GM12874 (cell line): ENCODE measurements around the gene OSBPL3.

Source experiments
- CTCF ChIP-seq: IDR thresholded peaks from 2 replicates; pipeline ENCODE4 v1.5.1; 2011; ENCODE audit warnings: low read depth, mild to moderate bottlenecking, control low read depth, low read length, moderate library complexity; ENCODE audit not compliant: insufficient read depth

The OSBPL3 gene

GRCh38 chr7:24962418-24962962 lies 17.5 kb downstream of the OSBPL3 start:
- TF ChIP-seq CTCF, result no peak

DNA sequence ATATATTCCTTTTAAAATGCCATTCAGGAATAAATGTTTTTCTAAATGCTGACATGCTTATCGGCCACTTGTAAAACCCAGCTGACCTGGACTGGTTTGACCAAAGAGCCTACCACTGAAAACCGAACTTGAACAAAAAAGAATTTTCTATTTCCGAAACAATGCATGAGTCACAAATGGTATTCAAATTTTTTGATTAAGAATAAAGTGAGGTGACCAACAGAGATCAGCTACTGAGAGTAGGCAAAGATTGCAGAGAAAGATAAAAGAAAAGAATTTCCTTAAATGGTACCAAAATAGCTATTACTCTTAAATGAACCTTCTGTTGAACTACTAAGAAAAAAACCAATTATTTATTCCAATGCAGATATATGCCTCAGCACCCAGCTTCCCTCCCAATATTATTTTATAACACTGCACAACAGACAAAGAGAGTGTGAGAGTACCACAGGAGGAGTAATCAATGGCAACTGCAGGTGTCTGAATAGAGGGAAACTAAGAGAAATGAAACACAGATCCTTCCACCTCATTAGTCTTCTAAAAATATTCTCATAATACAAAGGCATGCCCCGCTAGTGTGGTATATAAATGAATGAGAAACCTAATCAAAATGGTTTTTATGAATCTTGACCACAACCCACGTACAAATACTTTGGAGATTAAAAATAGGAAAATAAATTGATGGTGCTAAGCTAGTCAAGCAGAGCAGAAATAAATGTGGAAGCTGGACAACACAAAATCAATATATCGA lies 20.1 kb downstream of the OSBPL3 start:
- no peak for TF ChIP-seq CTCF

GRCh38 chr7:24958399-24958798 lies 21.6 kb downstream of the OSBPL3 start:
- no peak for TF ChIP-seq CTCF

DNA sequence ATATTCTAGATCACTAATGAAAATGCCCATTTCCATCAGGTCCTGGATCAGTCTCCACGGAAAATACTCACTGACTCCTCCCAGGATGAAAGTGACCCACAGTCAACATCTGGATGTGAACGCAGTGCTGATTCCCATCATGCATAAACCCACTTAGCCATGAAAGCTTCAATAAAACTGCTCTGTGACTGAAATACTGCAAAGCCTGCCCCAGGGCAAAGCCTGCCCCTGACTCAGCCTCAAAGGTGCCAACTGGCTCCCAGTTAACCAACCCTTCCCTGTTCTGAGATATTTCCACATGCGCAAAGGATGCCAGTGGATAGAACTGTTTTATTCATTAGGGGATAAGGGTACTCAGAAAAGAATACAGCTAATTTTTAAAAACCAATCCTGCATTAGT lies 24.0 kb downstream of the OSBPL3 start:
- TF ChIP-seq CTCF, result no peak

DNA sequence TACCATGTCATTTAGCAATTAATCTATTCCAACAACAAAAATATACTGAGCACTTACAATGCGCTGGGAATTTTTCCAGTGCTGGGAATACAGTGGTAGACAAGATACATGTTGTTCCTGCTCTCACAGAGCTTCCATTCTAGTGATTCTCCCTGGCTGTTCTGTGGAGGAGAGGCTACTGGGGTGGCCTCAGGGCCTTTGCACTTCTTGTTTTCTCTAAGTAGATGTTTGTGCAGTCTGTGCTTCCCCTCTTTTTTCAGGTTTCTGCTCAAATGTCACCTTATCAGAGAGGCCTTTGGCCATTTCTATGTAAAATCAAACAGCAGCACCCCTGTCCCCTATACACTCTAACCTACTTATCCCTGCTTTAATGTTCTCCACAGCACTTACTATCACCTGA lies 24.7 kb downstream of the OSBPL3 start:
- TF ChIP-seq CTCF, result no peak

GRCh38 chr7:24952464-24952863 lies 27.5 kb downstream of the OSBPL3 start:
- TF ChIP-seq CTCF, result no peak

DNA sequence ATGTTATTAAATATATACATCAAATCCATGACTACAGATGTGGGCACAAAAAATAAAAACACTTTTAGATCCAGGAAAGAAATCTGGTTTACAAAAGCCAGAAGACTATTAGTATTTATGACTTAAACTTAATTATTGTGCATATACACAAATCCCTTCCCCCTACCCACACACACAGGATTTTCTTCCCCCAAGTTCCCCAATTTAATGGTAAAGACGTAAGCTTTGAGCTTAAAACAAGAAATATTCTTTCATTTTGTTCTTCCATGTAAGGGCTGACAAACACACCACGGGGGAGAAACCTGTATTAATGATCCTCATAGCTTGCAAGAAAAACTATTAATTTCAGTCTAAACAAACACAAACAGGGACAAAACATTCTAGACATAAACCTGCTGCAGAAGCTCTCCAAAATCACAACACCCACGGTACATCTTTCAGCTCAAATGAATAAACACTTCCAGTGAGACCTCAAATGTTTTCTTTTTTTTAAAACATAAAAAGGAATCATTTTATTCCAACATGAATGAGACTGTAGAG lies 28.5 kb downstream of the OSBPL3 start:
- TF ChIP-seq CTCF, result no peak
